ENCODE data around the gene LINGO4.

Gene LINGO4

DNA sequence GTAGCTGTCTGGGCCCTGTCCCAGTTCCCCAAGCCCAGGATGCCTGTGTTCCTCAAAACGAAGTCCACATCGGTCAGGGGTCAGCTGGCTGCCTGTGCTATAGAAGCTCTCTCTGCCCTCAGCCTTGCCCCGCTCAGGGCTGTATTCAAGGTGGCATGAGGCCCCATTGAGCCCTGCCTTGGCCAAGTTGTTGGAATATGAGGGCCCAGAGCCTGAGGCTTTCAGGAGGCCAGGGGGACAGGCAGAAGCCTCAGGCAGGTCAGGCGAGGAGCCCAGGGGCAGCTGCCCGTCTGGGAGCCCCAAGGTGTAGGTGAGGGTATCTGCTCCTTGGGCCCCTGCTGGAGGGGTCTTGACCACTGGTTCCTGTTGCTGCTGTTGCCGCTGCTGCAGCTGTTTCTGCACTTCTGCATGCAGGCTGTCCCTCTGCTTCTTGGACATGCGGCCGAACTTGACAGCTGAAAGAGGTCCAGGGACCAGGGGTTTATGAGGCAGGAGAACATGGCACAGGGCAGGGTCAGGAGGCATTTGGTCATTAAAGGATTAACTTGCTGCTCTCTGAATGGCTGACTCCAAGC is 9.8 kb upstream of the LINGO4 start:
- FAIRE-seq (no peak), DNase-seq (ENCODE audit: low spot score) (no peak)

DNA sequence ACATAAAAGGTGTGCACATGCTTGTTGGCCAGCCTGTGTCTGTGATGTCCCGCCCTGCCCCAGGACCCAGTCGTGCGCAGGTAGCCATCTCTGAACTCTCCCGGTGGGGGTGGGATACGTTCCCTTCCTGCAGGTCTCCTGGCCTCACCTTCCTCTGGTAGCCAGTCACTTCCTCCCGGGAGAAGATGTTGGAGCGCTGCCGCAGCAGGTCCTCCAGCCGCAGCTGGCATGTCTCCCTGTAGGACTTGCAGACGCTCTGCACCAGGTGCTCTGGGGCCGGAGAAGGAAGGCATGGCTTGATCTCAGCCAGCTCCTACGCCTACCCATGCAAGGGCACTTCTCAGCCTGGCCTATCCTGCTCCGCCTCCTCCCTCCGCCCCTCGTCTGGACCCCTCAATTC is 9.2 kb upstream of the LINGO4 start:
- FAIRE-seq (no peak), DNase-seq (ENCODE audit: low spot score) (no peak)

DNA sequence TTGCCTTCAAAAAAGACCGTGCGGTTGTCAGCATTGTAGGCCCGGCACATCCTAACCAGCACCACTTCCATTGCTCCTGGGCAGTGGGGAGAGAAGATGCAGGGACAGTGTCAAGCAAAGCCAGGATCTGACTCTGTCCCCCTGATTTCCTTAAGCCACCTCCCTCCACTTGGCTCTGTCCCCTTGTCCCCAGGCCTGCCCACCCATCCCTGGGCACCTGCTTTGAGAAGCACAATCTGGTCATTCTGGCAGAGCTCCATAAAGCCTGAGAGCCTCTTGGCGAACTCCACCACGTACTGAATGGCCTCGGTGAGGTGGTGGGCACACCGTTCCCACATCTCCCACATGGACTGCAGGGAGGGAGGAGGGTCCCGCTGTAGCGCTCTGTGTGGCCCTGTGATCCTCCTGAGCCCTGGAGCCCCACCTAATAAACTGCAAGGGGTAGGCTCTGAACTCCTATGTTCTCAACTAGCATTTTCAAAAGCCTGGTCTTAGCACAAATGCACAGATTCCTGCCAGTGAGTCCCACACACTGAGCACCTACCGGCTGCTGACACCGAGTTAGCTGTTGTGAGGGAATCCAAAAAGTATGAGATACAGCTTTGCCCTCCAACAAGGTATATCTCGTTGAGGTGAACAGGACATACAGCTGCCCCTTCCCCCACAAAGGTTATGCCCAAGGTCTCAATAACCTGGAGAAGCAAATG is 8.2 kb upstream of the LINGO4 start:
- FAIRE-seq, result no peak
- DNase-seq (ENCODE audit: low spot score), result no peak

DNA sequence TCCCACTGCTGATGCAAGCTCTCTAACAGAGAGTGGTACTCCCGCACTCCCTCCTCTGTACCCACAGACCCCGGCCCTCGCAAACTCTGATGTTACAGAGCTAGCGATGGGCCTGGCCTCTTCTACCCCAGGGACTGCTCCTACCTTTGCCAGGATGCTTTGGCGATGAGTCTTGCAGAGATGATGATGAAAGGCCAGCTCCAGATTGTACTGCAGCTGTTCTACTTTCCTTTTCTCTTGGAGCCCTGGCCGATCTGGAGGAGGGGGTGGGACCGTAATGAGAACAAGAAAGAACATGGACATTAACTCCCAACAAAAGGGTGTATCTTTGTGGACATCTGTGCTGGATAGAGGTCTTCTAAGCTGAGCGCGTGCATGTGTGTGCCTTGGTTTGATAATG is 6.0 kb upstream of the LINGO4 start:
- DNase-seq (ENCODE audit: low spot score) (peak; percentile 26), FAIRE-seq (no peak)

DNA sequence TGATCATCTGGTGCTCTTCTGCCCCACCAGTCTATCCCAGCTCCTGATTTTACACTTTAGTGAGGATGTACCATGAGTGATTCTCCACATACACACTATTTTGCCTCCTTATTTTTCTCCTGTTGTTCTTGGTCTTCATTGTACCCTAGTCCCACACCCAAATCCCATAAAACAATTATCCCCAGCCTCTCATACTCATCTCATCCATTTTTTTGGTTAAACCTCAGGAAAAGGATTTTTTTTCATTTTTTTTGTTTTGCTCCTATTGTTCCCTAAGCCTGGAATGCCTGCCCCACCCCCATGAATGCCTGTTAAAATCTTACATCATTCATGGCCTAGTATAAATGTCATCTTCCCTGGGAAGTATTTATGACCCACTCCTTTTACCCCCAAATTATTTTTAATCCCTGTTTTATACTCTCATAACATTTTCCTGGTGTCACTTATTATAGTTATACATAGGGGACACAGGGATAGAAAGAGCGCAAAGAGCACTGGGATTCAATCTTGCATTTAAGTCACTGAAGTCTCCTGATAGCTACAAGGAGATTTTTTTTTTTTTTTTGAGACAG is 4.9 kb upstream of the LINGO4 start:
- no peak for FAIRE-seq

DNA sequence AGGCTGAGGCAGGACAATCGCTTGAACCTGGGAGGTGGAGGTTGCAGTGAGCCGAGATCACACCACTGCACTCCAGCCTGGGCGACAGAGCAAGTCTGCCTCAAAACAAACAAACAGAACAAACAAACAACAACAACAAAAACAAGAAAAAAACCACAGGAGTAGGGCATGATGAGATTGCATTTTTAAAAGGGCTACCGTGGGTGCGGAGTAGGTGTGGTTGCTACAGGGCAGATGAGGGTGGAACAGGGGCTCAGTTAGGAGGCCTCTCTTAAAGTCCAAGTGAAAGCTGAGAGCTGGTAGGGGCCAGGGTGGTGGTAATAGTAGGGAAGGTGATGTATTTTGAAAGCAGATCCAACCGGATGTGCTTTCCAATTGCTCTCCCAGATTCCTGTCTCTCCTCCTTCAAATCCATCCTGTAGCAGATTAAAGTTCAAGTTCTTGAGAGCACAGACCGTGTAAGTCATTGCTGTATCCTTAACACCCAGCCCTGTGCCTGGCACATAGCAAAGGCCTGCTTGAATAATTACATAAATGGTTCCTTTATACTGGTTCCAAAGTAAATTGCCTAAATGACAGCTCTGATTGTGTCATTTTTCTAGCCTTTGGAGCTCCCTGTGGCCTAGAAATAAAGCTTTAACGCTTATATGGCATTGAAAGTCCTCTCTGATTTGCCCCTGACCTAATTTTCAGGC is 4.2 kb upstream of the LINGO4 start:
- FAIRE-seq (no peak), DNase-seq (ENCODE audit: low spot score) (no peak)

More for the DNA sequence above, 4.9 kb upstream of the LINGO4 start:
- no peak for DNase-seq (ENCODE audit: low spot score)

DNA sequence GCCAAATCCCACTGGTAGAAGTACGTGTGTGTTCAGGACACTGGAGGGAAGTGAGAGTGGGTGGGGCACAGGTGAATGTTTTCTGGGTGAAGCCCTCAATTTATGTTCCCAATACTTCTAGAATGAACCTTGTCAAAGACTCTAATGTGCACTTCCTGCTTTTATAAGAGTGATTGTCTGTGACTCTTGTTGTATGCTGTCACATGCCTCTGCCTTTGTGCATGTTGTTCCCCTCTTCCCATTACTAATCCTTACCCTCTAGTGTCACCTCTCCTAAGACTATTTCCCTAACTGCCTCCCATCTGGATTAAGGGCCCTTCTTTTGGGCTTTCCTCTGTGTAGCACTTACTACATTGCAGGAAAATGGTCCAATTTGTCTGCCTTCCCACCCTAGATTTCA is 2.5 kb upstream of the LINGO4 start:
- no peak for DNase-seq (ENCODE audit: low spot score)
- peak; percentile 17 for FAIRE-seq

DNA sequence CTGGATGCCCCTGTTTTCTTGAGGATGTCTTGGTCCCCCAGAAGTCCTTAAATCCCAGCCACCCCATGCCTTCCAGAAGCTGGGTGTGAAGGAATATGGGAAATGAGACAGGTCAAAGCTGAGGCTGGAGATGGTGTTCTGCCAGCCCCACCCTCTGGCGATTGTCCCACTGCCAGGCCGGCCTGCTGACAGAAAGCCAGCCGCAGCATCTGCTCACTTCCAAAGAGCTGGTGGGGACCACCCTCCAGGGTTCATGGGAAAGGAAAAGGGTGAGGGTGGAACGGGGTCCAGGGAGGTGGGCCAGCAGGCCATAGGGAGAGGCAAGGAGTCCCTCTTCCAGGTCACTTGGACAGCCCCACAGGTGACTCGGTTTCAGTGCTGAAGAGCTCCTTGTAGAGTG is 1.9 kb upstream of the LINGO4 start:
- DNase-seq (ENCODE audit: low spot score) (no peak), FAIRE-seq (no peak)

DNA sequence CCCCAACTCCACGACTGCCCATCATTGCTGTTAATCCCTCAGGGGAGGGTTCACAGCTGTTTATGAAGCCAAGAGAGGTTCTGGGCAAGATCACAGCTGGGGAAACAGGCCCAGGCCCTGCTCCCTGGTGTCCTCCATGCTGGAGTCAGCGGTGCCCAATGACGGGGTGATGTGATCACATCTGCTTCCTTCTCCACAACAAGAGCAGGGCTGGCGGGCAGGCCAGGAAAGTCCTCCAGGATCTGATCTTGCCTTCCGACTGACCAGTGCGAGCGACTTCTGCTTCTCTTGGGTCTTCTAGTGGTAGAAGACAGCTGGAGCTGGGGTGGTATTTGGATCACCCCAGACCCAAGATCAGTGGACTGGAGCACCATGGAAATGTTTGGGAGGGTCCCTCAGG is 951 bp upstream of the LINGO4 start:
- FAIRE-seq (no peak), DNase-seq (ENCODE audit: low spot score) (no peak)

DNA sequence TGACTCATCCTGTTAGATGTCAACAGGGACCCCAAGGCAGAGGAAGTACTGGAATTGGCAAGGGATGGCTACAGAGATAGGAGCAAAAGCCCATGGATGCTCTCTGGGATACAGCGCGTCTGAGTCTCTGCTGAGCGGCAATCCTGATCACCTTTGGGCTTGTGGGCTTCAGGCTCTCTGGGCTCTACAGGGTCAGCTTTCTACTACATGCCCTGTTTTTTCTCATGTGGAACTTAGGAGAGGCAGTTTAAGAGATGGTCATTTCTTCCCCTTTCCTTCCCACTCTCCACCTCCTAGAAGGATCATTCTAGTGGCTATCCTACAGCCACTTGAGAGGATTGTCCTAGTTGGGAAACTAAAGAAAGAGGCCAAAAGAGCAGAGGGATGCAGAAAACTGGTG is 1.3 kb downstream of the LINGO4 start:
- no peak for FAIRE-seq
- no peak for DNase-seq (ENCODE audit: low spot score)

DNA sequence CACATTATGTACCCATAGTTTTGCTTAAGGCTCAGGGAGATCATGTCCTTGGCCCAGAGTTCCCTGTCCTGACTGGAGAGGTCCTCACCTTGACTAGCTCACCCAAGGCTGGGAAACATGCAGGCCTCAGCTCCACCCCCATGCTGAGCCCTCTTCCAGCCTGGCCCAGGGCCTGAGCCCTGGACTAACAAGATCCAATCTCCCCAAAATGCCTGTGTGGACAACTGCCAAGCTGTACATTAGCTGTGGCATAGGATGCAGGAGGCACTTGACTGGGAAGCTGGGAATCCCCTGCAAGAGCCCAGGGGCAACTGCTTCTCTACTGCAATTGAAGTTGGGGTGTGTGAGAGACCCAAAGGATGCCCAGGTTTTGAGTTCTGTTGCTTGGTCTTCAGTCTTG is 2.1 kb downstream of the LINGO4 start:
- FAIRE-seq, result no peak

DNA sequence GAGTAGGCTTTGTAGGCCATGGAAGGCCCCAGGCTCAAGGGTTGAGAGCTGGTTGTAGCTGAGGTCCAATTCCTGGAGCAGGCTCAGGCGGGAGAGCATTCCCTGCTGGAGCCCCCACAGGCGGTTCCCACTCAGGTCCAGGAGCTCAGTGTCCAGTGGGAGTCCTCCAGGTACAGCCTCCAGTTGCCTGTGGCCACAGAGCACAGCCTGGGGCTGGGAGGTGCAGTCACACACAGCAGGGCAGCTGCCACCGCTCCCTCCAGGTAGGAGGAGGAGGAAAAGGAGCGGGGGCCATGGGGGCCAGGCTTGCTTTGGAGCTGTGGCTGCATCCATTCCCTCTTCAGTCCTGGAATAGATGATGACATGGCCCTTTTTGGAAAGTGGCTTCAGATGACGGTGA is 2.8 kb downstream of the LINGO4 start:
- FAIRE-seq, result no peak
- no peak for DNase-seq (ENCODE audit: low spot score)

More for the DNA sequence above, 2.1 kb downstream of the LINGO4 start:
- no peak for DNase-seq (ENCODE audit: low spot score)

DNA sequence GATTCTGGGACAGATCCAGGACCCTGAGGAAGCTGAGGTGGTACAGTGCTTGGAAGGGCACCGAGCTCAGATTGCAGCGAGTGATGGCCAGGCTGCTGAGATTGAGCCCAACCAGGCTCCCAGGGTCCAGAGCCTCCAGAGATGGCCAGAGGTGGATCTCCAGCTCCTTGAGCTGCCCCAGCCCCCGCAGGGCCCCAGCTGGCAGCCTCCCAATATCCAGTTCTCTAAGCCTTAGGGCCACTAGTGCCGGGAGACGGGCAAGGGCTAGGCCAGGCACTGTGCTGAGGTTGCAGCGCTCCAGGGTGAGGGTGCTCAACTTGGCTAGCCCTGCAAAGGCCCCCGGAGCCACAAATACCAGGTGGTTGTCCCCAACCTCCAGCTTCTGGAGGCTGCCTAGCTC is 3.4 kb downstream of the LINGO4 start:
- no peak for FAIRE-seq
- no peak for DNase-seq (ENCODE audit: low spot score)

DNA sequence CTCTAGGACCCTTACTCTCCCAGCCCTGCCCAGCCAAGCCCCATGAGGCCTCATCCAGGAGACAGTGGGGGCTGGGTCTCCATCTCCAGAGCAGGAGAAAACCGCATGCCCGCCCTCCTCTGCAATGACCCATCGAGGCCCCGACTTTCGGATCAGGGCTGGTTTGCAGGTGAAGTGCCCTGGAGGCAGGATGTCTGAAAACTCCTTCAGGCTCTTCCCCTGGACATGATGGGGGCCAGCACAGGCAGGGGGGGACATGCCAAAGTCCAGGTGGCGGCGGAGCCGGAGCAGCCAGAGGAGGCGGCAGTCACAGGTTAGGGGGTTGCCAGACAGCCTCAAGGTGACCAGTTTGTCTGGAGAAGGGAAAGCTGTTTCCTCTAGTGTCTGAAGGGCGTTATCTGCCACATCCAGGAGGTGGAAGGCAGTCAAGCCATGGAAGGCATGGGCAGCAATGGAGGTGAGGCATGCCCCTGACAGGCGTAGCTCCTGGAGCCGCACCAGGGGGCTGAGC is 3.9 kb downstream of the LINGO4 start:
- FAIRE-seq, result no peak
- DNase-seq (ENCODE audit: low spot score), result no peak

DNA sequence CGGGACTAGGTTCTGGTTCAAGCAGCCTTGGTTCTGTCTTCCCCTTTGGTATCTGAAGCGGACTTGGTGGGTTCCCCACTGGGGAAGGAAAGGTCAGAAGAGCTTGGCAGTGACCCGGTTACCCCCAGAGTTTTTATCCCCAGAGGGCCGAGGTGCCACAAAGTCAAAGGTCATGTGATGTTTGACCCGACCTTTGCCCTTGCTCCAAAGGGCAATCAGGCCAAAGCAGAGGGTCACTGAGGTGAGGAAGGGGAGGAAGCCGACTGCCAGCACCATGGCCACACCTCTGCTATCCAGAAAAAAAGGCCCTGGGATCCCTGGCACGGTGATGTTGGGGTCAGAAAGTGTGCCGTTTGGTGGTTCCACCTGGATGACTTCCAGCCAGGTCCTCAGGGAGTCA is 4.4 kb downstream of the LINGO4 start:
- DNase-seq (ENCODE audit: low spot score), result no peak
- no peak for FAIRE-seq

DNA sequence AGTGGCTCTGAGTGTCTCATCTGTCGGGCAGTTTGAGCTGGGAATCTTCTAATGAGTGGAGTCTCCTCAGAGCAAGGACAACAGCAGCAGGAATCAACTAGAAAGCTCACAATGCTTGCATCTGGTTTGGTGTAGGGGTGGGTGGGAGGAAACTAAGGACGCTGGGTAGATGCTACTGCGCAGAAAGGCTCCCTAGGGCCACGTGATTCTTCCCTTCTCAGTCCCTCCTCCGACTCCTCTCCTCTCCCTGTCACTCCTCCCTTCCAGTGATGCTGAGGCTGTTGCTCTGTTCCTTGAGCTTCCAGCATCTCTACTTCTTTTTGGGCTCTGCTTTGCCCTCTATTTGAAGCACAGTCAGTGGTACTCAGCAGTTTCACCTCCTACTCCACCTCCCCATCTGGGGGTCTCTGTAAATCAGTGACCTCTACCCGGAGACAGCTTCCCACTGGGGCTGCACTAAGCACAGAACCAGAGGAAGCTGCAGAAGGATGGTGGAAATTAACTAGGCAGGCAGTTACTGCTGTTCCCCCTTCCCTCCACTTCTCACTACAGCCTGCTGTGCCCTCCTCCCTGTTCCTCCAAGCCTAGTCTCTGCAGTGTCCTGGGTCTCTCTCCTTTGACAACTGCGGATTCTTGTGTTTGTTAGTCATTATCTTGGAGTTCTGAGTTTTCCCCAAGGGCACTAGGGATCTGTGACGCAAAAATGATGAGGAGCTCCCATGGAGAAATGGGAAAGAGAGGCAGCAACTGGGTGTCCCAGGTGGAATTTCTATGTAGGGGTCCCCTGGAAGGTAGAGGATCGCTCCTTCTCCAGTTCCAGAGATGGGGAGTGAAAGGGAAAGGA is 5.8 kb downstream of the LINGO4 start:
- FAIRE-seq (no peak), DNase-seq (ENCODE audit: low spot score) (no peak)

DNA sequence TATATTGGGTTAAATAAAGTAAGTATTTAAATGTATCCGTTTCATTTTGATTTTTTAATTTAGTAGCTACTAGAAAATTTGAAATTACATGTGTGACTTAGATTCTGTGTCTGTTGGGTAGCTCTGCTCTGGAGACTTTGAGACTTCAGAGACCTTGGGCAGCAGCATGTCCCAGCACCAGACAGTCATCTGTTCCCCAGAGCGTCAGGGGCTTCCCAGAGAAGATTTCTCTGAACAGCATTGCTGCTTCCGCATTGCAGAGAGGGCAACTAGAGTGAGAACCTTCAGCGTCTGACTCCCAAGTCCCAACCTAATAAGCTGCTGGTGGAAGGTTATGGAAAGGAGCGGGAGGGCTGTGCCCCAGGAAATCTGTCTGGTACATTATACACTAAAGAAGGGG is 6.6 kb downstream of the LINGO4 start:
- FAIRE-seq (no peak), DNase-seq (ENCODE audit: low spot score) (no peak)

DNA sequence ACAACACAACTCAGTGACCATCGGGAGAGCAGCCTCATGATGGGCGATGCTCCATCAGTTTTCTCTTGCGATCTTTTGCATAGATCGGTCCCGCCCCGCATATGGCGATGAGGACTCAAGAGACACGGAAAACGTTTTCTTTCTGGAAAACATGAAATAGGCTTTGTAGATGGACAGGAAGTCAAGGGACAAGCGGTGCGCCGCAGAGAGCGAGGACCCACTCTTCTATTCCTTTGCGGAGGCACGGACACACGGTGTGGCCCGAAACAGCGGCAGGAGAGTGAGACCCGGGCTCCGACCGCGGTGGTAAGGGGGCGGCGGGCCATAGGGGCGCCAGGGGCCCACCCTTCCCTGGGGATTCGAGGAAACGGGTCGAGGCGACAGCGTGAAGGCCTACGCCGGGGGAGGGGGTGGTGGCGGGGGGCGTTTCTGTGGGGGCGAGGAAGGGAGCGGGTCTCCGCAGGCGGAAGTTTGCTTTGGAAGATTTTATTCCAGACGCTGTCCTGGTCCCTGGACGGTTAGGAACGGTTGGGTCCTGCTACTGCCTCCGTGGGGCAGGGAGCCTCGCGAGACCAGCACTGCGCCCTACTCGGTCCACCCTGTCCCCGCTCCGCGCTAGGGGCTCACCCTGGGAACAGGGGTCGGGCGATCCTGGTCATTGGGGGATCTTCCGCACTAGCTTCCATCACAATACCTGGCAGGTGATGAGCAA is 14.1 kb downstream of the LINGO4 start:
- FAIRE-seq, result no peak
- DNase-seq (ENCODE audit: low spot score), result peak; percentile 37

DNA sequence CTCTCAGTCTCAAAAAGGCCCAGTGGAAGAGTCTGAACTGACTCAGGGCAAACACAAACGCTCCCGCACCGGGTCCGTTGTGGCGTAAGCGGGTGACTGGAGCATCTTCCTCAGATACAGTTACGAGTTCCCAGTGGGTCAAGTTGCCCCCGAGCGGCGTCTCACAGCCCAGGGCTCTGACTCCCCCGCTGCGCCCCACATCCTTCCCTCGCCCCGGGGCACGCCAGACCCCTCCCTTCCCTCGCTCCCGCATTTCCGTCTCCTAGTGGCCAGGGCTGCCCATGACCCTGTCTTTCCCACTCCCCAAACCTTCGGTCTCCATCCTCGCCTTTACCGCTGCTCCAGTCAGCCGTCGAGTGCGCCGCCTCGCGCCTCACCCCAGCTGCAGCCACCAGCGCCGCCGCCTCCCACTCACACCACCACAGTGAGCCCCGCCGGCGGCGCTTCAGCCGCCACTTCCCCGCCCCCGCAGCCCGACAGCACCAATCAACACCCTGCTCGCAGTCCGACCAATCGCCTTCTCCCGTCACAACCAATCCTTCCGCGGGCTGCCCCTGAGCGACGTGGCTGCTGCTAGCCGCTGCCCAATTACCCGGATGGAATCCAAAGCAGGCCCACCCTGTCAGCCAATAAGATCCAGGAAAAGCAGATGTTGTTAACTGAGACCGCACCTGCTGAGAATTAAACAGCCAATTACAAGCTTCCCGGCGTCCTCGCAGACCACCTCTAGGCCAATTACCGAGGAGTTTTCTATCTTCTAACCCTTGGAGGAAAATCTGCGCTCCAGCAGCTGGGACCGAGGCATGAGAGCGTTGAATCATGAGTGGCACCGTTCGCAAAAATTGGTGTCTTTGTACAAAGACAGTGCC is 14.9 kb downstream of the LINGO4 start, which contains the start of gene TDRKH:
Gene TDRKH, minus strand, starts transcription at position 430 of the 869 bp plus-strand sequence. CDS start 7,478 bp downstream, outside the sequence.
- FAIRE-seq (peak; percentile 98), DNase-seq (ENCODE audit: low spot score) (peak; percentile 100)

DNA sequence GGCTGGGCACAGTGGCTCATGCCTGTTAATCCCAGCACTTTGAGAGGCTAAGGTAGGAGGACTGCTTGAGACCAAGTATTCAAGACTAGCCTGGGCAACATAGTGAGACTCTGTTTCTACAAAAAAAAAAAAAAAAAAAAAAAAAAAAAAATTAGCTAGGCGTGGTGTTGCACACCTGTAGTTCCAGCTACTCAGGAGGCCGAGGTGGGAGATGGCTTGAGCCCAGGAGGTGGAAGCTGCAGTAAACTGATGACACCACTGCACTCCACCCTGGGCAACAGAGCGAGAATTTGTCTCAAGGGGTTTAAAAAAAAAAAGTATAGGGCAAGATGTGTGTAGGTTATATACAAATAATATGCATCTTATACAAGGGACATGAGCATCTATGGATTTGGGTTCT is 17.5 kb downstream of the LINGO4 start:
- no peak for DNase-seq (ENCODE audit: low spot score)
- FAIRE-seq, result no peak

Data from urothelium cell line (cell line).